Measurements from ENCODE around the gene TMEM169.

The TMEM169 gene, protein sequence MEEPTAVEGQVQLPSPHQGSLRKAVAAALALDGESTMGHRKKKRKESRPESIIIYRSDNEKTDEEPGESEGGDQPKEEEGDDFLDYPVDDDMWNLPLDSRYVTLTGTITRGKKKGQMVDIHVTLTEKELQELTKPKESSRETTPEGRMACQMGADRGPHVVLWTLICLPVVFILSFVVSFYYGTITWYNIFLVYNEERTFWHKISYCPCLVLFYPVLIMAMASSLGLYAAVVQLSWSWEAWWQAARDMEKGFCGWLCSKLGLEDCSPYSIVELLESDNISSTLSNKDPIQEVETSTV

DNA sequence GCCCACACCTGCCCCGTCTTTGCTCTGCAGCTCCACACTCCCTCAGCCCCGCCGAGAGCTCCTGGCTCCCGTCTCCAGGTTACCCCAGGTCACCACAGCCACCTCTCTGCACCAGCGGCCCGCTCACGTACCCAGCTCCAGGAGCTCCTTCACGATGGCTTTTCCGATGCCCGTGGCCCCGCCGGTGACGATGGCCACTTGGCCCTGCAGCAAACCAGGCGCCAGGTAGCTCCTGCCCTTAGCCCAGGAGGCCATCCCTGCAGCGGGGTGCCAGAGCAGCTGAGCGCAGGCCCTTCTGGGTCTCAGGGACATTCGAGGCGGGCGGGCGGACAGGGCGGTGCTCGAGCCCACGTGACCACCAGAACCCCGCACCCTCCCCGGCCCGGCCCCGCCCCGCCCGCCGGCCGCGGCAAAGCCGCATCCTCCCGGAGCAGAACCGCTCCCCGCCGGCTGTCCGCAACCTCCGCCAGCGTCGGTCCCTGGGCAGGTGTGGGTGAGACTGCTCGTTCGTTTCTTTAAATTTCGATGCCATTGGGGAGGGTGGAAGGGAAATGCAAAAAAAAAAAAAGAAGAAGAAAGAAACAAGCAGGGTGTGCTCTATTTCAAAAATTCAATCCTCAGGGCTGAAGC lies at the start of gene TMEM169, which contains the start of gene PECR:
TMEM169 (plus strand) TSS at position 433 of the 630 bp plus-strand sequence. CDS start 14,045 bp downstream, outside the sequence.
PECR (minus strand) TSS at position 323 of the 630 bp plus-strand sequence; CDS start at position 255, 68 bp downstream.
- DNase-seq (ENCODE audit: insufficient read length, low spot score), result peak; percentile 88
- FAIRE-seq, result no peak

DNA sequence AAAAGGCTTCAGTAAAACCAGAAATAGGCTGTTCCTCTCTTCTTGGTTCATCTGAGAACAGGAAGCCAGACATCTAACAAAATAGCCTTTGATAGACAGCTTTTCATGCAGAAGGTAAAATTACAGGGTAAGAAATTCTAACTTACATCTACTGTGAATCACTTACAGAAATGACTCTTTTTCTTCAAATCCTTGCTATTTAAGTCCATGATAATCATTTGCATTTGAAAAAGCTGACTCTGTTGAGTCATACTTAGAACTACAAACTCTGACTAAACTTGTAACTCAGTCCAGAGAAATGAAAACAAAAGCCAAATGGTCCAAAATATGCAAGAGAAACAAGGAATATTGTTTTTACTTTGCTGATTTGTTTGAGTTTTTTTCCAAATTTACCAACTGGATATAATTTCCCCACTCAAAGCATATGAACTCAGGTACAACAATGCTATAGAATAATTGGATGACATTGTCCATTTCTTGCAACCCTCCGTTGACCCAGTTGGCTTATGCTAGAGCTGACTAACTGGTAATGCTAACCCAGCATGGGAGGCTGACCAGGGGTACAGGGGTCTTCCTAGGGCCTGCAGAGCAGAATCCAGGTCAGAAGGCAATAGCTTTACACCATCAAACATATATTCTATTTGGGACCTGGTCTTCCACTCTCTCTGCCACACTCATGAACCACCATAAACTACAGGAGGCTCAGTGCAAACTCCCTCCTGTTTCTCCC lies 49.6 kb upstream of the TMEM169 start:
- FAIRE-seq (no peak), DNase-seq (ENCODE audit: insufficient read length, low spot score) (no peak)

DNA sequence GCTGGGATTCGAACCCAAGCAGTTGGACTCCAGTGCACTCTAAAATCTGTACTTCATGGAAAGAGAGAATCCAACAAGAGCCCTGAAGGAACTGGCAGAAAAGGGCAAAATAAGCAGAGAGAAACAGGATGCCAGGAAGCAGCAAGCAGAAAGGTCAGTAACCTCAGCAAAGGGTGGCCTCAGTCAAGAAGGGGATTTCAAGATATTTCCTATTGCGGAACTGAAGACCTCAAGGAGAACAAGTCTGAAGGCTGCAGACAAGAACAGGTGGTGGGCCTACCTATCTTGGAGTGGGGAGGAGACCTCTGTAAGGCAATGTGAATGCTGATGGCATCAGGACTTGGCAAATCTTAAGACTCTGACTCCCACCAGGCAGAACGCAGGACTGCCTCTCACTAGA lies 48.3 kb upstream of the TMEM169 start:
- DNase-seq (ENCODE audit: insufficient read length, low spot score) (no peak), FAIRE-seq (no peak)

DNA sequence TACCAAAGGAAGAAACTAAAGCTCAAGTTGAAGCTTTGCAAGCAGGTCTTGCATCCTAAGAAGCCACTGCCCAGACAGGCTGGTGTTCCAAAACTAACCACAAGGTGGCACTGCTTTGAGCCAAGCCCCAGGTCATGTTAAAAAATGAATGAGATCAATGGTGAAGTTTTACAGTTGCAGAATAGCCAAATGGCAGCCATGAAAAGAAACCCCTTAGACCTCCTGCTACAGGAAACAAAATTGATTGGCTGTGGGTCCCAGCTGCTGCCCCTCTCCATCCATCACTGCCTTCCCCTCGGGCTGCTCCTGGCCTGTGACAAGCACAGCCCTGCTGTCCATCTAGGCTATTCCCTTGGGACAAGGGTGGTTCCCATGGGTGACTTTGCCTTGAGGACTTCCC lies 47.7 kb upstream of the TMEM169 start:
- DNase-seq (ENCODE audit: insufficient read length, low spot score) (peak; percentile 54), FAIRE-seq (peak; percentile 16)

DNA sequence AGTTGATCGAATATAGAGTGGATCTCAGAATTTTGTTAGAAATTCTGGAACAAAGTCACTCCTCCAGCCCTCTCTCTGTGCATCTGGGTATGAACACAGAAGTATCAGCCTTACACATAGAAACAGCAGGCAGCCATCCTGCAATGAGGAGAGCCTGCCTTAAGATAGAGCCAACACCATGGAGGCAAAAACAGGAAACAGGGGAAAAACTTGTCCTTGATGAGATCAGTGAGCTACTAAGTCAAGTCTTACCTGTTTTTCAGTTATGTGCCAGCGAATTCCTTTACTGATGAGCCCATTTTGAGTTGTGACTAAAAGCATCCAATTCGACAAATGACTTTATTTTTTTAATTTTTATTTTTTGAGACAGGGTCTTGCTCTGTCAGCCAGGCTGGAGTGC lies 41.8 kb upstream of the TMEM169 start:
- no peak for DNase-seq (ENCODE audit: insufficient read length, low spot score)
- FAIRE-seq, result no peak

DNA sequence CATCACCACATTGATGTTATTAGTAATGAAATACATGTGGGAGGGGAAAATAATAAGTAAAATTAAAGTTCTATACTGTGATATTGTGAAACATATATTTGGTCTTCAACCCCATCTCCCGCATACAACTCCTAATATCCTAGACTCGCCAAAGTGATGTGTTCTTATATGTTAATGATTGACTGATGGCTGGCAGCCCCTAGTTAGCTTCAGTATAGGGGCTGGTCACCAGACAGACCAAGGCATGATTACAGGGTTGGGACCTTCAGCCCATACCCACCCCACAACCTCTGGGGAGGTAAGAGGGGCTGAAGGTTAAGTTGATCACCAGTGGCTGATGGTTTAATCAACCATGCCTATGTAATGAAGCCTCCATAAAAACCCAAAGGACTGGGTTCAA lies 40.3 kb upstream of the TMEM169 start:
- FAIRE-seq (peak; percentile 46), DNase-seq (ENCODE audit: insufficient read length, low spot score) (no peak)

DNA sequence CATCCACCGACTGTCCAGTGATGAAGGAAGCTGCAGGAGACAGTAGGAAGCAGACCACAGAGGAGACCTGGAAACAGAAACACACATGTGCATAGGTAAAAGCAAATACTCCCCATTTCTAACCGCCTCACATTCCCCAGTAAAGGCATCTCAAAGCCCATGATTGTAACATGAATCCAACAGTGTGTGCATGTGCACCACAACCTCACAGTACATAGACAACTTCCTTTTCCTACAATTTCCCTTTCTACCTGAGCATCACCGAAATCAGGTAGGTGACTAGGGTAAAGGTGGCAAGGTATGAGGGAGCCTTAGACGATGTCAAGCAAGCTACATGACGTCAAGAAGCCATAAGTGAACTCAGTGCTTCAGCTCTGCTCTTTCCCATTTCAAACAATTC lies 37.8 kb upstream of the TMEM169 start:
- DNase-seq (ENCODE audit: insufficient read length, low spot score) (no peak), FAIRE-seq (peak; percentile 40)

DNA sequence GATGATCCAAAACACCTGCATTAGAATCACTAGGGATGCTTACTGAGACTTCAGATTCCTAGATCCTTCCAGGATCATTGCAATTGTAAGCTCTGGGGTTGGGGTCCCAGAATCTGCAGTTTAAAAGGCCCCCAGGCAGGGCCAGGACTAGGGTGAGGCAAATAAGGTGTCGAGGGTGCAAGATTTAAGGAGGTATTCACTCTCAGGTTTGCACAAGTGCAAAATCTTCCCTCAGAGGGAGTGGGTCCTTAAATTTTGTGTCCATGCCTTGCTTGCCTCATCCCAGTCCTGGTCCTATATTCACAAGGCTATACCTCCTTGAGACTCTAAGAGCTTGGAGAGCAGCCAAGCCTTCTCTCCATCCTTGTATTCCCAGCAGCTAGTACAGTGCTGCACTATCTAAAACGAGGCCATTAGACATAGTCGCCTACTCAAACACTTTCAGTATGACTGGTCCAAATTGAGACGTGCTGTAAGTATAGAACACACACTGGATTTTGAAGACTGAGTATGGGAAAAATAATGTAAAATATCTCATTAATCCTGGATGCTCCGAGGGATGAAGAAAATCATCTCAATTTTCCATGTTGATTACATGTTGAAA lies 36.7 kb upstream of the TMEM169 start:
- FAIRE-seq (no peak), DNase-seq (ENCODE audit: insufficient read length, low spot score) (no peak)

DNA sequence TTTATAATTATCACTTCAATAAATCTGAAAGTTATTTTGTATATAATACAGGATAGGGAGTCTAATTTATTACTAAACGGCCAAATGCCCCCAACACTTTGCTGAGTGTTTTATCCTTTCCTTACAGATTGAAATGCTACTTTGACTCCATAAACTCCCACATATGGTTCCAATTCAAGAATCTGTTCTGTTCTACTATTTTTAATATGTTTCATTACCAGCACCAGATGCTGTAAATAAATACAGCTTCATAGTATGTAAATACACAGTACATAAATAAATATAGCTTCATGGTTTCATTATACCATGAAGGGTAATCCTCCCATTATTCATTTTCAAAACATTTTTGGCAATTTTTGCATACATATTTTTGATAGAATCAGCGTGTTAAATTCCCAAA lies 34.3 kb upstream of the TMEM169 start:
- FAIRE-seq (no peak), DNase-seq (ENCODE audit: insufficient read length, low spot score) (no peak)

DNA sequence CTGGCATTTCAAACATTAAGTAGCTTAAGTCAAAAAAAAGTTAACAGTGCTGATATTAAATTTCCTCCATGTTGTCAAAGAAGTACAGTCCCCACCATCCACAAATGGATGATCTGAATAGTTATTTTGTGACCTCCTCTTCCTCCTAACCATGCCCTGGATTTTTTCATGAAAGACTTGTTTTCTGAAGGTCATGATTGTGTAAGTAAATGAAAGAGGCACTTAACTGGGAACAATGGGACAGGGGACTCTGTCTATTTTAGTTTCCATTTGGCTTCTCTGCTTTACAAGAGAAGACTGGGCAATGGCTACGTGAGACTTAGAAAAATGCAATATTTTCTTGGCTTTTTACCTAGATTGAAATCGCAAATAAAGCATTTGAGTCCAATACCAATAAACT lies 32.3 kb upstream of the TMEM169 start:
- FAIRE-seq (no peak), DNase-seq (ENCODE audit: insufficient read length, low spot score) (no peak)

DNA sequence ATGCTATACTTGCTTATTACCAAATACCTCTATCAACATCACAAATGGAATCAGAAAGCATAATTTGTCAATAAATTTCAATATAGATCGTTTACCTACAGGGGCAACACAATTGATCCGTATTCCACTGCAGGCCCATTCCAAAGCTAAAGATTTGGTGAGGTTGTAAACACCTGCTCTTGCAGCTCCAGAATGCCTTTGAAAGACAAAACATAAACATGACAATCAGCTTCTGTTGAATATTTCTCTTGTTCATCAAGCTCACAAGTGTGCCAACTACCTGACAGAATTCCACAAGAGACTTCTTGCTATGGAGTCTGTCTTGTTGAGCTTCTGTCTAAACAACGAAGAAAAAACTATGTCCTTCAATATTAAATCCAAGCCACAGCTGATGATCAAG lies 30.4 kb upstream of the TMEM169 start:
- DNase-seq (ENCODE audit: insufficient read length, low spot score) (no peak), FAIRE-seq (no peak)

DNA sequence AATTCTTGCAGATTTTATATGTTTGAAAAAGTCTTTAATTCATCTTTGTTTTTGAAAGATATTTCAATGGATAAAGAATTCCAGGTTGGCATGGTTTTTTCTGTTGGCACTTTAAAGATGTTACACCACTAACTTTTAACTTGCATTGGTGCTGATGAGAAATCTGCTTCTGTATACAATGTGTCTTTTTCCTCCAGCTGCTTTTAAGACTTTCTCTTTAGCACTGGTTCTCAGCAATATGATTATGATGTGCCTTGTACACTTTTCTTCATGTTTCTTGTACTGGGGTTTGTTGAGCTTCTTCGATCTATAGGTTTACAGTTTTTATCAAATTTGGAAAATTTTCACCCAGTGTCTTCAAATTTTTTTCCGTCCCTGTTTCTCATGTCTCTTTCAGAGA lies 29.3 kb upstream of the TMEM169 start:
- no peak for DNase-seq (ENCODE audit: insufficient read length, low spot score)
- no peak for FAIRE-seq

DNA sequence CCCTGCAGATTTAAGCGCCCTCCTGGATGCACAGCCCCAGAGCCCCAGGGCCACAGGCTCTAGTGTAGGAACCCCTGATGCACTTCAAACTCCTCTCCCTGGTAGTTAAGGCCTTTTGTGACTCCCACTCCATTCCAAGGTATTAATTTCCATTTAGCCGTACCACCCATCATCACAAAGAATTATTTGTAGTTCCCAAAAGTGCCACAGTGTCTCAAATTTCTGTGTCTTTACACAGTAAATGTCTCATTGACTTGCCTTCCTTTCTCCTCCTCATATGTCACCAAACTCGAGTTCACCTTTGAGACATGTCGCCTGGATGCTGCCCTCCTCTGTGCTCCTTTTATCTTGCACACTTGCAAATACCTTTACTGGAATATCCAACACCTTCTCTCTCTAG lies 26.0 kb upstream of the TMEM169 start:
- no peak for FAIRE-seq
- DNase-seq (ENCODE audit: insufficient read length, low spot score), result no peak

DNA sequence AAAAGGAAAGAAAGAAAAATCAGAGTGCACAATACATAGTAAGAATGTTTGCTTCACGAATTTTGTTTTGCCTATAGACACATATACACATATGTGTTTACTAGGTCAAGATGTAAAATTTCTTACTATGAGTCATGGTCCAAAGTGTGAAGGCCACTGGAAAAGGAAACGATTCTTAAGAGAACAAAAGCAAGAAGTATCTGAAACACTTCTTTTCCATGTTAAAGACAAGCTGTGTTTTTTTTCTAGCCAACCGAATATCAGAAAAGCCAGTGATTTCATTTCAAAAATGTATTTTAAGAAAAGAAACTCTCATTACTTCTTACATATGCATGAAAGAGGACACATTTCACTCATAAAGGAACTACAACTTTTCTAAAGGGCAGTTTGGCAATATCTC lies 25.0 kb upstream of the TMEM169 start:
- DNase-seq (ENCODE audit: insufficient read length, low spot score) (no peak), FAIRE-seq (no peak)

DNA sequence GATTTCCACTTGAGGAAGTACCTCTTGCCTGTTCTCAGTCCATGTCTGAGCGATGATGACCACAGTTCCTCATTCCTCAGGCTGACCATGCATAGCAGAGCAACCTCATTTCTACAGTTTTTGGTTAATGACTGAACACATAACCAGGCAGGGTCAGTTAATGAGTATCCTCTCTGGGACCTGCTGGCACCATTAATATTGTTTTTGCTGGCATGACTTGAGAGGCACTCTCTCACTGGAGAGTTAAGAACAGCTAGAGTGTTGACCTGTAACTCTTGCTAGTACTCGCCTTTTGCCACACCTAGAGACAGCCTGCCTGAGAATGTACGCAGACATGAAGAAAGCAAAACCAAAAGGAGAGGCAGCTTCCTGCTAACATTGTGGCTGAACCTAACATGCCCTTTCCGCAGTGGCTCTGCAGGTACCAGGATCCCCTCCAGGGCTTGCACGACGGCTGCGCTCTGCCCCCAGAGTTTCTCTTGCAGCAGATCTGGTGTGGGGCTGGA lies 24.0 kb upstream of the TMEM169 start:
- DNase-seq (ENCODE audit: insufficient read length, low spot score) (no peak), FAIRE-seq (no peak)

DNA sequence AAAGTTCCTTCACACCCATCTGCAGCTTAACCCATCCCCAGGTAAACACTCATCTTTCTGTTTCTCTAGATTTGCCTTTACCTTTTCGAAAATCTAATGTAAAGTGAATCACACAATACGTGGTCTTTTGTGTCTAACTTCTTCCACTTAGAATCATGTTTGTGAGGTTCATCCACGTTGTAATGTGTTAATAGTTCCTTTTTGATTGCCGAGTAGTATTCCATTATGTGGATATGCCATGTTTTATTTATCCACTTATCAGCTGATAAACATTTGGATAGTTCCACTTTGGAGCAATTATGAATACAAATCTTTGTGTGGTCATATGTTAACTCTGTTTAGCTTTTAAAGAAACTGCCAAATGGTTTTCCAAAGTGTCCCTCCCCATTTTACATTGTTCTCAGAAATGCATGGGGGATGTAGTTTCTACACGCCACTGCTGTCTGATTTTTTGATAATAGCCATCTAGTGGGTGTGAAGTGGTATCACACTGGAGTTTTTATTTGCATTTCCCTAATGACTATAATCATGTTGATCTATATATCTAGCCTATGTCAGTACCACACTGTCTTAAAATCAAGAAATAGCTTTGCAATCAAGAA lies 22.4 kb upstream of the TMEM169 start:
- DNase-seq (ENCODE audit: insufficient read length, low spot score) (no peak), FAIRE-seq (no peak)

DNA sequence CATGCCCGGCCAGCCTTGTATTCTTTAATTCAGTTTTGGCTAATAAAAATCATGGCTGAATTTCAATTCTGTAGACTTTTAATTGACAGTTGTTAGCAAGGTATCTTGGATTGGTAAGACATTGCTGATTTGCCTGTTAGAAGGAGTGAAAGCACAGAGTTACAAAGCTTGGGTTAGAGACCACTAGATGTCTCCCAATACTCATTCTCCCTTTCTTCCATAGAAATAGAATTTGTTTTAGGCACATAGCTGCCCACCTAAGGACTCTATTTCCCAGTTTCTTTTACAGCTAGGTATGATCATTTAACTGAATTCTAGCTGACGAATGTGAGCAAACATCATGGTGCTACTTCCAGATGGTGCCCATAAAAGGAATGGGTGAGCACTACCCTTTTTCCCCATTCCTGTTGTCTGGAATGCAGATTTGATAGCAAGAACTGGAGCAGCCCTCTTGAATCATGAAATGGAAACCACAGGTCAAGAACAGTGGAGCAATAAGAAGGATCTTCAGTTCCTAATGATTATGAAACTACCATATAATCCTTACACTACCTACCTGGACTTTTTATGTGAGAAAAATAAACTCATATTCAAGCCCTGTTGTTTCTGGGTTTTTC lies 17.6 kb upstream of the TMEM169 start:
- DNase-seq (ENCODE audit: insufficient read length, low spot score) (no peak), FAIRE-seq (no peak)

DNA sequence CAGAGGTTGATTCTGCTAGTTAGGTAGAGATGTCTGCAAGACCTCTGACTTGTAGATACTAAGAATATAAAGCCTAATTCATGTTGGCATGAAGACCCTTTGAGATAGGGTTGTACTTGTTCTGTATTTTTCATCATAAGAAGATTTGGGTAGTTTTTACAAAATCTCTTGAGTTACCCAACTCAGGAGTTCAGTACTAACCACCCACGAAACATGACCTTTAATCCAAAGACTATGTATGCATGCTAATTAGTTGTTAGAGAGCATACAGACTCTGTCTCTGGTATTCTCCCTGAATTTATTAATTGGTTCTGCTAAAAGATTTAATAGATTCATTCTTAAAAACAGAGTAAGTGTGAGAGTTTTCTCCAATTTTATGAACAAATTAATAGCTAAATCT lies 17.1 kb upstream of the TMEM169 start:
- FAIRE-seq (no peak), DNase-seq (ENCODE audit: insufficient read length, low spot score) (no peak)

DNA sequence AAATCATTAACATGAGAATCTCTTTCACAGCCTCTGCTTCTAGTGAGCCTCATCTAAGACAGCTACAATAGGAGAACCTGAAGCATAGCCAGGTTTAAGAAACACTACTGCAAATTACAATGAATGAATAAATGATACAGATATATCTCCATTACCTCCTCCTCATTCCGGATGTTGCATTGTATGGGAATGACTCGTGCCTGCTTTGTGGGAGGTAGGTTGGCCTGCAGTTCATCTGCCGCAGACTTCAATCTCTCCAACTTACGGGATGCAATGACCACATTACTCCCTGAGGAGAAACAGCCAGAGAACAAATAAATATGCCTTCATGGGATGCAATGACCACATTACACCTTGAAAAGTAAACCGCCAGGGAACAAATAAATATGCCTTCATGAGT lies 15.5 kb upstream of the TMEM169 start:
- DNase-seq (ENCODE audit: insufficient read length, low spot score), result no peak
- FAIRE-seq, result no peak

DNA sequence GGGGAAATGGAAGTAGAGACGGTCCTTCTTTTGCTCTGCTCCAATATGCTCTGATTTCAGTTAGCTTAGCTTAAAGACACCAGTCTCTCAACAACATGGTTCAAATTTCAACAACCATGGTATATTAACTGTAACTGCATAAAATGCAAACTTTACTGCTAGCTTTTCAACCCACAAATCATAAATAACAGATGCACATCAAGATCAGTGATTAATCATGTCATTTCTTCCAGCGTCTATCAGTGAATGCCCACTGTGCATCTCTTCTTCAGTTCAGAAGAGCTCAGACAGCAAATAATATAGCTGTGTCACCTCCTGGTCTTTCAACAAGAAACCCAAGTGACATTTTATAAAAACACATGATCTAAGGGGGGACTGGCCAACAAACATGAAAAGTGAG lies 12.7 kb upstream of the TMEM169 start:
- no peak for DNase-seq (ENCODE audit: insufficient read length, low spot score)
- FAIRE-seq, result no peak

Data from HTR-8/SVneo (cell line).